HG03039 (cell line): ENCODE data around the gene NT5DC4.
A peak's percentile ranks its signal among the peaks of the same experiment; 100 is the strongest.

ENCODE experiments used
- ATAC-seq: cut with Tn5 transposase; IDR thresholded peaks from one replicate; pipeline ENCODE4 v1.9.1; 2021; ENCODE audit warnings: mild to moderate bottlenecking, moderate library complexity; ENCODE audit not compliant: unreplicated experiment

NT5DC4 gene

DNA sequence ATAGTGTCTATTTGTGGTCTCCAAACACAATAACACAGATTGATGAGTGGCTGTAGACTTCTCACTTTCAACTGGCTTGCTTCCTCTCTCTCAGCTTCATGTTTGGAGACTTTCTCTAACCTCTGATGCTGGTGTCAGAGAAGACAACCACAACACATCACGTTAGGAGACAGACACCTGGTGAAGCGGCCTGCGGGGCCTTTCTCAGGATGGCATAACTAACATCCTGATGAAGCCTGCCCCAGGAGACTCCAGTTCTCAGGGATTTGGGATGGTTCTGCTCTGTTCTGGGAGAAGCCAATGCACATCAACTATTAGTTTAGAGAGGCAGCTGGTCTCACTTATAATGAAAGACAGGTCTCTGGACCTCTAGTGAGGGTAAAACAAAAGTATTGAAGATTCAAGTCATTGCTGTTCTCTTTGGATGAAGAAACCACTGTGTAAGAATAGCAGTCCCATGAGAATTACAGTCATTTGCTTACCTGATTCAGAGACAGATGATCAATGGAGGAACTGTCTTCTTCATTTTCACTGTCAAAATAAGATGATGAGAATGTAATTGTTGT lies 61.5 kb downstream of the NT5DC4 start:
- ATAC-seq, result peak; percentile 77

DNA sequence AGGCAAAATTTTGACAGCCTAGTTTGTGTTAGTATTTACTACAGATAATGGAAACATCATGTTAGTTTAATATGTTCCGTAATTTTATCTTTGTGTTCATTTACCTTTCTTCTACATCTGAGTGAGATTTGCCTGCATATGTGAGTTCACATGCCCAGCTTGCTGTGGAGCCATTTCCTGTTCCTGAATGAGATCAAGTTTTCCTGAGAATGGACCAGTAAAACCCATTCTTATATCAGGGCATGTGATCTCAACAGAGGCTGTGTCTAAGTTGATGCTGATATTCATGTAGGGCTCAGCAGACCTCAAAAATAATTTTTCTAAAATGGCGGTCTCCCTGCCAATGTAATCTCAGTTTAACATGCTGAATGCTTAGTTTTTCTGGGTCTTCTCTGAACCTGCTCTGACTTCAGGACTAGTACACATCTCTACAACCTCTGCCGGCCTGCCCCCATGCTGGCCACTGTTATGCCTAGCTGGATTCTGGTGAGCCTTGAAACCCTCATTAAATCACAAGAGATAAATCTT lies 62.4 kb downstream of the NT5DC4 start:
- ATAC-seq, result no peak

DNA sequence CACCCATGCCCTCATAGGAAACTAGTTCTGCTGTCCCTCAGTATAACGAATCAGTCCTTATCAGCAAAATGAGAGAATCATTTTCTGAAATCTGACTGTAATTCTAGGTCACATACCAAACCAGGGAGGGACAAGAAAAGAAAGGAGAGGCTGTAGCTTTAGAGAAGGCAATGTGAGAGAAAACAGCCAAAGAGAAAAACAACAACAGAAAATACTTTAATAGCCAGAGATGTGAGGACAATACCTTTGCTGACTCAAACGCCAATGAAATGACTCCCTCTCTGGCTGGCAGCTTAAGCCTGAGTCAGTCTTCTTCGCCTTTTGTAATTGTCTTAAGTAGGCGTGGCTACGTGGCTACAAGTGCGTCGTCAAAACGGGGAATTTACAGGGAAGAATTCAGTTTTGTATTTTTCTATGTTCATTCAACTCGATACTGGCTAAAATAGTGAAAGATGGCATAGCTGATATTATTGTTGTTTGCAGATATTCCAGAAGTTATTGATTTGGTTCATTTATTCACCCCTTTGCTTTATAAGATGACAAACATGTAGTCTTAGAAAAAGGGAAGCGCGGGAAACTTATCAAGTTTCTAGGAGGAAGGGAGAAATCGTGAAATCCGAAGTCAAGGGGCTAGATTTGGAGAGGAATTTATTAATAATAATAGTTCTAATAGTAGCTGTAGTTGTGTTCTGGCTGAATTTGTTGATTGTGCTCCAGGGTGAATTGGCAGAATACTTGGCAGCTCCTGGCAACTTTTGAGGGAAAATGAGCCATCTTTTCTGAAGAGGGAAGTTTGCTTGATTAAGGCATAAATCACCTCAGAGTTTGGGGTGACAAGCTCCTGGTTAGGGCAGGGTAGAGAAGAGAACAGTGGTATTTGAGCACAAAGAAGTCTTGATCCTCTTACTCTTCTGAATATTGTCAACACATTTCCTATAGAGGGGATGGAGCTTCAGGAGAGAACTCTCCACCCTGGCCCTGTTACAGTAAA lies 63.7 kb downstream of the NT5DC4 start, which contains the start of gene IL1A:
IL1A (minus strand) TSS at position 295 of the 991 bp plus-strand sequence. CDS start 723 bp downstream, outside the sequence.
- ATAC-seq, result no peak

DNA sequence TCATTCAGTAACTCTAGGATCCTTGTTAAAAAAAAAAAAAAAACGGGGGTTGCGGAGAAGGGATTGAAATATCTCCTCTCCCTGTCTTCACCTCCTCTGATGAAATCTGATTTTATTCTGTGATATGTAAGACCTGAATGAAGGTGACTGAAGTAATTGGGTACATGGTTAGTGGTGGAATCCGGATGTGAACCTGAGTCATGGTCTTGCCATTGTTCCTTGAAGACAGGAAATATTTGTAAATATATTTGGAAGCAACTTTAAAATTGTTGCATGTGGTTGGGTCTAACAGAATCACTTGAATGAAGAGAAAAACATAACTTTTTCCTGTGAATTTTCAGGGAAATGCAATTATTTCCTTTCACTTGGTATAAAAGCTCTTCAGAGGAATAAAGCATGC lies 66.5 kb downstream of the NT5DC4 start:
- no peak for ATAC-seq

DNA sequence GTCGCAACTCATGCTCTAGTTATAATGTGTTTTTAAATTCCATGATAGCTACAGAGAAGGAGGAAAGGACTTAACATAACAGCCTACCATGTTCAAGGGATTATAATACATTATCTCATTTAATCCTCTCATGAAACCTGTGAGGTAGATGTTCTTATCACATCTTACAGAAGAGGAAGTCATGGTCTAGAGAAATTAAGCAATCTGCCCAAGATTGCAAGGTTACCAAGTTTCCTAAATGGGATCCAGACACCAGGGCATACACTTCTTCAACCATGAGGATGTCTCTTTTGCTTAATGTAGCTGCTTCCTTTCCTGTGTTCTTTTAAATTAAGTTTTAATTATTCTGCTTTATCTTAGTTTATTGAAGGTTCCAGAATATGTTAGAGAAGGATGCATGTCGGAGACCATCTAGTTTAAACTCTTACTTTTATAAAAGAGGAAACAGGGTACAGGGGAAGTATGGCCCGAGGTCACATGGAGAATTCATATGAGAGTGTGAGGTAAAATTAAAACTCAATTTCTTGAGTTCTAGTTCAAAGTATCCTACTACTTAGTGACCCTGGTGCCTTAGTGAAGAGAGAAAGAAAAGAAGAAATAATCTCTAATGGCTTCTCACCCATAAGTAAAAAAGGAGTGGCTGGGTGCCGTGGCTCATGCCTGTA lies 67.0 kb downstream of the NT5DC4 start:
- no peak for ATAC-seq

DNA sequence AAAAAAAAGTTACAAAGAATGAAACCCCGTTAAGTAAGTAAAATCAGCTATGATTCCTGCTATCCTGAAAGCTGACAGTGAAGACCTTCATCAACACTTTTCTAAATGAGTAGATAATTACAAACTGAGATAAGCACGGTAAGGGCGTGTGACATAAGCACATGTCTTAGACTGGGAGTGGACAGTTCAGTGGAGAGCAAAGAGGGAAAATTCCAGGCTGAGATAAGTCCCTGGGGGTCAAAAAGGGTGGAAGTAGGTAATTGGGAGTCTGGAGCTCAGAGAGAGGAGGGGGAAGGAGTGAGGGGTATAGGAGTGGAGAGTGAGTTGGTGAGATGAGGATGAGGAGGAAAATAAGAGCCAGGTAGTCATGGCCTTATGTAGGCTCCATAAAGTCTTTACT lies 67.8 kb downstream of the NT5DC4 start:
- ATAC-seq, result no peak
